Measurements from ENCODE around the gene ATG13.

GRCh38 chr11:46617972-46618314 lies 590 bp downstream of the ATG13 start:
- TF ChIP-seq CTCF (IDR thresholded peaks at IDR 0.05) (no peak), POLR2A (IDR thresholded peaks at IDR 0.05) (no peak)

Measured in right lobe of liver (tissue), 4 donors.